Adrenal gland (tissue), 5 donors: ENCODE measurements around the gene CXCR5.

ENCODE experiments used
- CTCF ChIP-seq, 6 experiments: fragments of 450-650 bp in 4 of 6; fragments of 200-600 bp in 2 of 6; sonication (generic) in 1 of 6; IDR thresholded peaks; 1 replicate in 5 of 6; 2 replicates in 1 of 6; pipeline versions ENCODE4 v1.5.1 to v1.8.0; 2016 to 2021; ENCODE audit warnings: antibody characterized with exemption in 6 of 6, mild to moderate bottlenecking in 2 of 6, moderate library complexity in 1 of 6
- POLR2A ChIP-seq, 2 donors: fragments of 450-650 bp; IDR thresholded peaks; one replicate each; pipeline ENCODE4 v1.6.1; 2017; ENCODE audit warnings: antibody characterized with exemption in 2 of 2, mild to moderate bottlenecking in 2 of 2, moderate library complexity in 1 of 2
- donor health status: DM: no; HTN: no; CAD: no.

- TF ChIP-seq CTCF (IDR thresholded peaks at IDR 0.05) (no peak), POLR2A (IDR thresholded peaks at IDR 0.05) (no peak)
Measured at GRCh38 chr11:118859973-118860372, 23.7 kb upstream of the CXCR5 start.
